OCI-LY1 (cell line): ENCODE data around the gene TRIL.
A peak's percentile ranks its signal among the peaks of the same experiment; 100 is the strongest.

Experiments used
- H2AFZ ChIP-seq: fragments of 200-600 bp; sonication (generic), shearing (Covaris generic); 2 replicates; pipeline ENCODE4 v1.6.0; 2014; ENCODE audit warnings: antibody characterized with exemption, mild to moderate bottlenecking, low read length
- H3F3A ChIP-seq: fragments of 200-600 bp; sonication (generic), shearing (Covaris generic); 2 replicates; pipeline ENCODE4 v1.6.0; 2014; ENCODE audit warnings: mild to moderate bottlenecking, antibody characterized with exemption, low read length, moderate library complexity; ENCODE audit not compliant: insufficient read depth
- H3K27ac ChIP-seq: fragments of 200-600 bp; sonication (generic); 2 replicates; pipeline ENCODE4 v1.5.1; 2014; ENCODE audit warnings: low read length, mixed run types, mild to moderate bottlenecking, low read depth; ENCODE audit not compliant: poor library complexity, severe bottlenecking
- H3K27me3 ChIP-seq: fragments of 200-600 bp; sonication (generic); 2 replicates; pipeline ENCODE4 v1.6.0; 2014; ENCODE audit warnings: antibody characterized with exemption, mild to moderate bottlenecking, low read length, moderate library complexity; ENCODE audit not compliant: insufficient read depth
- H3K36me3 ChIP-seq: fragments of 200-600 bp; sonication (generic); 2 replicates; pipeline ENCODE4 v1.6.1; 2014; ENCODE audit warnings: mild to moderate bottlenecking, antibody characterized with exemption, low read length, moderate library complexity, mixed read lengths; ENCODE audit not compliant: insufficient read depth
- H3K4me1 ChIP-seq: fragments of 200-600 bp; sonication (generic); 2 replicates; pipeline ENCODE4 v1.5.1; 2014; ENCODE audit warnings: mild to moderate bottlenecking, low read length, moderate library complexity; ENCODE audit not compliant: insufficient read depth, severe bottlenecking
- H3K4me2 ChIP-seq: fragments of 200-600 bp; sonication (generic), shearing (Covaris generic); 2 replicates; pipeline ENCODE4 v1.6.1; 2014; ENCODE audit warnings: low read length
- H3K4me3 ChIP-seq: fragments of 200-600 bp; sonication (generic); 2 replicates; pipeline ENCODE4 v1.5.1; 2014; ENCODE audit warnings: low read length, low read depth, mild to moderate bottlenecking, mixed read lengths; ENCODE audit not compliant: poor library complexity, severe bottlenecking
- H3K79me2 ChIP-seq: fragments of 200-600 bp; shearing (Covaris generic); 2 replicates; pipeline ENCODE4 v1.6.1; 2016; ENCODE audit warnings: mixed run types, low read length, mixed read lengths; ENCODE audit not compliant: insufficient read depth
- H3K9ac ChIP-seq: fragments of 200-600 bp; sonication (generic), shearing (Covaris generic); 2 replicates; pipeline ENCODE4 v1.6.1; 2014; ENCODE audit warnings: mild to moderate bottlenecking, low read length, mixed read lengths
- H3K9me2 ChIP-seq: fragments of 200-600 bp; sonication (generic), shearing (Covaris generic); 2 replicates; pipeline ENCODE4 v1.6.1; 2014; ENCODE audit warnings: low read depth, mild to moderate bottlenecking, low read length, mixed read lengths
- H3K9me3 ChIP-seq: fragments of 200-600 bp; shearing (Covaris generic); 2 replicates; pipeline ENCODE4 v1.6.1; 2014; ENCODE audit warnings: low read length, mixed read lengths
- H4K20me1 ChIP-seq: fragments of 200-600 bp; sonication (generic), shearing (Covaris generic); 2 replicates; pipeline ENCODE4 v1.6.0; 2016; ENCODE audit warnings: mild to moderate bottlenecking, low read length; ENCODE audit not compliant: insufficient read depth
- CTCF ChIP-seq: fragments of 200-600 bp; sonication (generic), shearing (Covaris generic); IDR thresholded peaks from 2 replicates; pipeline ENCODE4 v1.5.1; 2017; ENCODE audit warnings: mild to moderate bottlenecking, antibody characterized with exemption, low read length, moderate library complexity, mixed read lengths
- EZH2 ChIP-seq: fragments of 200-600 bp; sonication (generic), shearing (Covaris generic); IDR thresholded peaks from 2 replicates; pipeline ENCODE4 v1.8.0; 2017; ENCODE audit warnings: borderline replicate concordance, mixed run types, mild to moderate bottlenecking, antibody characterized with exemption, low read length, moderate library complexity, mixed read lengths

Gene TRIL

GRCh38 chr7:28926871-28927597, 31.1 kb downstream of the TRIL start:
- H3K4me2 ChIP-seq = peak overlapping the region; percentile 24
- no peak overlapping the region for H3K9ac ChIP-seq
- H3K79me2 ChIP-seq = no peaks in the 10 kb centered on the region
- H3K4me3 ChIP-seq = peak overlapping the region; percentile 2
- no peak overlapping the region for H2AFZ ChIP-seq
- TF ChIP-seq CTCF = peak; percentile 96
- no peak for TF ChIP-seq EZH2
- H3K9me2 ChIP-seq = no peaks in the 10 kb centered on the region
- peaks cover 5% of the 10 kb centered on the region; the same call in 1 of the 2 replicates for H3K27me3 ChIP-seq
- H3K27ac ChIP-seq = no peak overlapping the region
- no peaks in the 10 kb centered on the region for H3K9me3 ChIP-seq
- no peaks in the 10 kb centered on the region for H4K20me1 ChIP-seq
- H3K36me3 ChIP-seq = no peaks in the 10 kb centered on the region
- H3F3A ChIP-seq = no peaks in the 10 kb centered on the region
- H3K4me1 ChIP-seq = peaks cover 4% of the 10 kb centered on the region

GRCh38 chr7:28922624-28923331, 35.4 kb downstream of the TRIL start:
- no peak overlapping the region for H3K4me3 ChIP-seq
- H3K27me3 ChIP-seq = peaks cover 5% of the 10 kb centered on the region; the same call in 1 of the 2 replicates
- no peaks in the 10 kb centered on the region for H3K79me2 ChIP-seq
- no peak overlapping the region for H3K4me2 ChIP-seq
- no peak overlapping the region for H3K27ac ChIP-seq
- no peaks in the 10 kb centered on the region for H4K20me1 ChIP-seq
- peaks cover 4% of the 10 kb centered on the region for H3K4me1 ChIP-seq
- no peaks in the 10 kb centered on the region for H3K9me3 ChIP-seq
- no peak overlapping the region for H2AFZ ChIP-seq
- peak; percentile 100 for TF ChIP-seq CTCF
- TF ChIP-seq EZH2 = no peak
- H3K36me3 ChIP-seq = no peaks in the 10 kb centered on the region
- no peaks in the 10 kb centered on the region for H3F3A ChIP-seq
- no peaks in the 10 kb centered on the region for H3K9me2 ChIP-seq
- H3K9ac ChIP-seq = no peak overlapping the region

GRCh38 chr7:28921822-28922221, 36.3 kb downstream of the TRIL start:
- Histone ChIP-seq H3K9me3 (no peaks in the 10 kb centered on the region), H3F3A (no peaks in the 10 kb centered on the region), H3K9me2 (no peaks in the 10 kb centered on the region), H3K4me2 (no peak overlapping the region), H3K4me1 (peaks cover 3% of the 10 kb centered on the region), H3K4me3 (no peak overlapping the region), H3K27me3 (peaks cover 5% of the 10 kb centered on the region; the same call in 1 of the 2 replicates), H3K27ac (no peak overlapping the region), H2AFZ (no peak overlapping the region), H3K79me2 (no peaks in the 10 kb centered on the region), H3K36me3 (no peaks in the 10 kb centered on the region), H4K20me1 (no peaks in the 10 kb centered on the region), H3K9ac (no peak overlapping the region)
- TF ChIP-seq EZH2 (no peak), CTCF (peak; percentile 91)
